ENCODE results near the gene EPAS1. TPM values are rescaled to one million over a fixed set of nuclear protein-coding genes. Genes with fewer than 3 reads are reported as not detected.

Gene EPAS1
- total and polyA plus RNA-seq, 8 donors = 35.6 to 165 (median 76.0) TPM

GRCh38 chr2:46303233-46303632 lies 6.0 kb downstream of the EPAS1 start:
- peaks cover 47 to 66% (median 59%) of the 10 kb centered on the region in 3 donors for H3K4me1 ChIP-seq
- FAIRE-seq = no peak
- H3K27me3 ChIP-seq = no peaks in the 10 kb centered on the region
- no peak for ATAC-seq
- no peak for DNase-seq
- no peak overlapping the region for H3K4me3 ChIP-seq
- 56 to 60% methylated on average over 3 of the region's 3 CpGs for WGBS, 2 donors
- no peaks in the 10 kb centered on the region for H3K9me3 ChIP-seq
- H3K27ac ChIP-seq = peak overlapping the region in 1 of 4 donors; percentile 20
- no peaks in the 10 kb centered on the region for H3K36me3 ChIP-seq
- intact Hi-C loops (cut with DNase I) = loop anchor here in 1 of 3 donors (10.0 kb wide), 1 partner anchor 62 kb away; no protein-coding TSS in a partner anchor
- no peak for TF ChIP-seq CTCF (IDR thresholded peaks at IDR 0.05)

DNA sequence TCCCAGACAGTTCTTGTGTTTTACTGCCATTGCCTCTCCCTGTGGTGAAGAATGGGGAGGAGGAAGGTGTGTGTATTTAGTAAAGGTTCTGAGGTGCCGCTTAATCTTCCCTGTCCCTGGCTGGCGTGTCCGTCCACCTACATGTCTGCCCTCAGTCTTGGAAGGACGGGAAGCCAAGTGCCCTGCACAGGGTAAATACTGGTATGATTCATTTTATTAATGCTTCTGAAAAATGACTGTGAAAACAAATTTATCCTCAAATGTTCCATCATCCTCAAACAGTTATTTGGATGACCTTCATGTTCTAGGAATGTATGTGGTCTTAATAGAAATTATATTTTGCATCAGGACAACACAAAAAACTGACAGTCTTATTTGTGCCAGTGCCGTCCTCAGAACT lies 6.6 kb downstream of the EPAS1 start:
- 45 to 55% methylated on average over 5 of the region's 5 CpGs for WGBS, 2 donors
- intact Hi-C loops (cut with DNase I) = loop anchor here in 1 of 3 donors (10.0 kb wide), 1 partner anchor 61 kb away; no protein-coding TSS in a partner anchor
- DNase-seq = no peak
- H3K9me3 ChIP-seq = no peaks in the 10 kb centered on the region
- H3K27me3 ChIP-seq = no peaks in the 10 kb centered on the region
- no peak for TF ChIP-seq CTCF (IDR thresholded peaks at IDR 0.05)
- peak overlapping the region in 1 of 4 donors; percentile 20 for H3K27ac ChIP-seq
- peaks cover 50 to 72% (median 64%) of the 10 kb centered on the region in 3 donors for H3K4me1 ChIP-seq
- no peak for FAIRE-seq
- ATAC-seq = no peak
- H3K36me3 ChIP-seq = no peaks in the 10 kb centered on the region
- no peak overlapping the region for H3K4me3 ChIP-seq

DNA sequence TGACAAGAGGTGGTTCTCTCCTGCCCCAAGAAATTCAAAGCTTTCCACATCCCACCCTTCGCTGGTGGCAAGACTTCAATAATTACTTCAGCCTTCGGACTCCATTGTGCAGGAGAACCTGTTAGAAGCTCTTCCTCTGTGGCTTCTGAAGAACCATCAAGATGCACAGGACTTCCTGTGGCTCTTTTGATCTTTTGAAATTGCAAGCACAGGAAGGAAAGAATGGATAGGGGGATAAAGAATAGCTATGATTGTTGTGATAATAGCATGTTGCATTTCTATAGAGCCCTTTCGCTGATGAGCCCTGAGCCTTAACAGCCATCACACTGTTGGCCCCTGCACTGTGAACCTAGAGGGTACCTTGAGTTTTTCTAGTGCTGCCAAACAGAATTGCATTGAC lies 7.4 kb downstream of the EPAS1 start:
- Histone ChIP-seq H3K4me1 (peaks cover 50 to 80% (median 70%) of the 10 kb centered on the region in 3 donors), H3K27me3 (no peaks in the 10 kb centered on the region), H3K9me3 (no peaks in the 10 kb centered on the region), H3K4me3 (no peak overlapping the region), H3K27ac (peak overlapping the region in 1 of 4 donors; percentile 80), H3K36me3 (no peaks in the 10 kb centered on the region)
- ATAC-seq = no peak
- intact Hi-C loops (cut with DNase I) = loop anchor here in 1 of 3 donors (10.0 kb wide), 1 partner anchor 60 kb away; no protein-coding TSS in a partner anchor
- FAIRE-seq = no peak
- DNase-seq = no peak
- TF ChIP-seq CTCF (IDR thresholded peaks at IDR 0.05) = no peak
- 90 to 95% methylated on average over 3 of the region's 3 CpGs for WGBS, 2 donors

DNA sequence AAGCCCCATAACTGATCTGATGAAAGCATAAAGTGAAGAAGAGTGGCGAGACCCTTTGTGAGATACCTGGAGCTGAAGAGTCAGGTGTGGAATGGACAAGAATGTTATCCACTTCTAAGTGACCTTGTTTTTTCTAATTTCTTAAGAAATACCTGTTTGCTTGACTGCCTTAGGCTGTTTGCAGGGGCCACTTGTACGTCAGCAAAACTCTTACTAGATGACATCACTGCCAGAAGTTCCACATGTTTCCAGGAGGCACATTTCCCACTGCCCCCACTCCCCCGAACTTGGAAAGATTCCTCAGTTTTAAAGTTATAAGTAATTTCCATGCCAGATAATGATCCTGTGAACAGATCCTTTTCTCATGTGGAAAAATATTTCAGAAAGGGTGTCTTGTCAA lies 8.0 kb downstream of the EPAS1 start:
- FAIRE-seq = no peak
- no peak for TF ChIP-seq CTCF (IDR thresholded peaks at IDR 0.05)
- no peak for DNase-seq
- 50 to 59% methylated on average over 3 of the region's 3 CpGs for WGBS, 2 donors
- intact Hi-C loops (cut with DNase I) = loop anchor here in 1 of 3 donors (10.0 kb wide), 1 partner anchor 60 kb away; no protein-coding TSS in a partner anchor
- Histone ChIP-seq H3K9me3 (no peaks in the 10 kb centered on the region), H3K4me1 (peaks cover 52 to 84% (median 72%) of the 10 kb centered on the region in 3 donors), H3K4me3 (no peak overlapping the region), H3K27ac (peak overlapping the region in 2 of 4 donors; percentile 80 to 90), H3K36me3 (no peaks in the 10 kb centered on the region), H3K27me3 (no peaks in the 10 kb centered on the region)
- ATAC-seq = peak in 2 of 4 donors; percentile 11 to 31

GRCh38 chr2:46305767-46306166 lies 8.6 kb downstream of the EPAS1 start:
- 35% methylated on average over 4 of the region's 4 CpGs for WGBS, 2 donors
- intact Hi-C loops (cut with DNase I) = loop anchor here in 1 of 3 donors (10.0 kb wide), 1 partner anchor 59 kb away; no protein-coding TSS in a partner anchor
- ATAC-seq (no peak), DNase-seq (no peak), FAIRE-seq (no peak)
- peak overlapping the region; percentile 63 to 90 (median 72) for H3K27ac ChIP-seq
- H3K4me3 ChIP-seq = no peak overlapping the region
- TF ChIP-seq CTCF (IDR thresholded peaks at IDR 0.05) = no peak
- H3K4me1 ChIP-seq = peaks cover 58 to 83% (median 72%) of the 10 kb centered on the region in 3 donors
- no peaks in the 10 kb centered on the region for H3K9me3 ChIP-seq
- no peaks in the 10 kb centered on the region for H3K36me3 ChIP-seq
- H3K27me3 ChIP-seq = no peaks in the 10 kb centered on the region
